ENCODE measurements around the gene DLG1. TPM values are rescaled to one million over a fixed set of nuclear protein-coding genes. Genes with fewer than 3 reads are reported as not detected.
A peak's percentile ranks its signal among the peaks of the same experiment; 100 is the strongest.

The DLG1 gene
- total and polyA plus RNA-seq, 8 donors = 17.9 to 173 (median 92.9) TPM

GRCh38 chr3:197256836-197257444, 41.5 kb downstream of the DLG1 start:
- H3K4me1 ChIP-seq = peaks cover 0 to 50% (median 19%) of the 10 kb centered on the region in 4 donors
- no peaks in the 10 kb centered on the region for H3K9me3 ChIP-seq
- no peak for TF ChIP-seq EP300 (IDR thresholded peaks at IDR 0.05)
- no peak for TF ChIP-seq POLR2AphosphoS5 (IDR thresholded peaks at IDR 0.05)
- TF ChIP-seq, protein P1, sequence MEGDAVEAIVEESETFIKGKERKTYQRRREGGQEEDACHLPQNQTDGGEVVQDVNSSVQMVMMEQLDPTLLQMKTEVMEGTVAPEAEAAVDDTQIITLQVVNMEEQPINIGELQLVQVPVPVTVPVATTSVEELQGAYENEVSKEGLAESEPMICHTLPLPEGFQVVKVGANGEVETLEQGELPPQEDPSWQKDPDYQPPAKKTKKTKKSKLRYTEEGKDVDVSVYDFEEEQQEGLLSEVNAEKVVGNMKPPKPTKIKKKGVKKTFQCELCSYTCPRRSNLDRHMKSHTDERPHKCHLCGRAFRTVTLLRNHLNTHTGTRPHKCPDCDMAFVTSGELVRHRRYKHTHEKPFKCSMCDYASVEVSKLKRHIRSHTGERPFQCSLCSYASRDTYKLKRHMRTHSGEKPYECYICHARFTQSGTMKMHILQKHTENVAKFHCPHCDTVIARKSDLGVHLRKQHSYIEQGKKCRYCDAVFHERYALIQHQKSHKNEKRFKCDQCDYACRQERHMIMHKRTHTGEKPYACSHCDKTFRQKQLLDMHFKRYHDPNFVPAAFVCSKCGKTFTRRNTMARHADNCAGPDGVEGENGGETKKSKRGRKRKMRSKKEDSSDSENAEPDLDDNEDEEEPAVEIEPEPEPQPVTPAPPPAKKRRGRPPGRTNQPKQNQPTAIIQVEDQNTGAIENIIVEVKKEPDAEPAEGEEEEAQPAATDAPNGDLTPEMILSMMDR (IDR thresholded peaks at IDR 0.05) = peak in 5 of 7 experiments; percentile 39 to 76 (median 48)
- TF ChIP-seq POLR2A (IDR thresholded peaks at IDR 0.05) = no peak
- no peaks in the 10 kb centered on the region for H3K36me3 ChIP-seq
- intact Hi-C loops (cut with DNase I; ENCODE audit: low total_unique reads) = no loop called here
- H3K27me3 ChIP-seq = no peaks in the 10 kb centered on the region
- 11 to 18% (median 14%) methylated on average over 3 of the region's 3 CpGs for WGBS, 5 donors
- no peak overlapping the region for H3K27ac ChIP-seq
- H3K4me3 ChIP-seq = no peak overlapping the region
- peak in 1 of 2 donors; percentile 74 for DNase-seq

DNA sequence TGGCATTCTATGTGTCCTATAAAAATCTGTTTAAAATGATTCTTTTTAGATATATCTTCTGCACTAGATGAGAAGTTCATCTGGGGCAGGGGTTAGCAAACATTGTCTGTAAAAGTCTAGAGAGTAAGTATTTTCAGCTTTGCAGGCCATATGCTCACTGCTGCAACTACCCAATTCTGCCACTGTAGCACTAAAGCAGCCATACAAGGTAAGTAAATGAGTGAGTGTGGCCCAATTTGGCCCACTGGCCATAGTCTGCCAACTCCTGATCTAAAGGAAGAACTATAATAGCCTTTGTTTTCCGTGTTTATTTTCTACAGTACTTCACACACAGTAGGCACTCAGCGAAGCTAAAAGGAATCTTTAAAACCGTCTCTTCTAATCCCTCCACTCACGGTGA, 42.3 kb downstream of the DLG1 start:
- Histone ChIP-seq H3K4me1 (peaks cover 0 to 50% (median 19%) of the 10 kb centered on the region in 4 donors), H3K4me3 (no peak overlapping the region), H3K27ac (no peak overlapping the region), H3K36me3 (no peaks in the 10 kb centered on the region), H3K27me3 (no peaks in the 10 kb centered on the region), H3K9me3 (no peaks in the 10 kb centered on the region)
- no peak for DNase-seq
- WGBS, 5 donors = 64 to 81% (median 70%) methylated on average over 4 of the region's 4 CpGs
- TF ChIP-seq, protein P1 (IDR thresholded peaks at IDR 0.05) = no peak
- TF ChIP-seq POLR2AphosphoS5 (IDR thresholded peaks at IDR 0.05) = no peak
- TF ChIP-seq POLR2A (IDR thresholded peaks at IDR 0.05) = no peak
- TF ChIP-seq EP300 (IDR thresholded peaks at IDR 0.05) = no peak
- intact Hi-C loops (cut with DNase I; ENCODE audit: low total_unique reads) = no loop called here

DNA sequence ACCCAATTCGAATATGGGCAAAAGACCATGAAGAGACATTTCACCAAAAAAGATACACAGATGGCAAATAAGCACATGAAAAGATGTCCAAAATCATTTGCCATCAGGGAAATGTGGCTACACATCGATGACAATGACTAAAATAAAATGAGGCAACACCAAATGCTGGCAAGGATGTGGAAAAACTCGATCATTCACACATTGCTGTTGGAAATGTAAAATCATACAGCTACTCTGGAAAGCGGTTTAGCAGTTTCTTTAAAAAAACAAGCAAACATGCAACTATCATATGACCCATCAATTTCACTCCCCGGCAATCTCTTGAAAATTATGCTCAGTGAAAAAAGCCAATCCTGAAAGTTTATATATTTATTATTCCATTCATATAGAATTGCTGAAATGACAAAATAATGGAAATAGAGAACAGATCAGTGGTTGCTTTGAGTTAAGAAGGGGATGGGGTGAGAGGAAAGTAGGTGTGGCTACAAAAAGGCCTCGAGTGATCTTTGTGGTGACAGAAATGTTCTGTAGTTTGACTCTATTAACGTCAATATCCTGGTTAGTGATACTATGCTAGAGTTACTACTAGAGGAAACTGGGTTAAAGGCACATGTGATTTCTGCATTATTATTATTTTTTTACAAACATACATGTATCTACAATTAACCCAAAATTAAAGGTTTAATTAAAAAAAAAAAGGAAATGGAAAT, 45.0 kb downstream of the DLG1 start:
- intact Hi-C loops (cut with DNase I; ENCODE audit: low total_unique reads) = no loop called here

GRCh38 chr3:197249542-197249941, 48.9 kb downstream of the DLG1 start:
- Histone ChIP-seq H3K4me3 (no peak overlapping the region), H3K27me3 (no peaks in the 10 kb centered on the region), H3K4me1 (peaks cover 0 to 10% (median 0%) of the 10 kb centered on the region in 4 donors), H3K36me3 (peaks cover 0 to 23% (median 9%) of the 10 kb centered on the region in 4 donors), H3K27ac (no peak overlapping the region), H3K9me3 (peaks cover 6 to 30% (median 20%) of the 10 kb centered on the region in 4 donors)
- WGBS, 5 donors = 76 to 97% (median 85%) methylated on average over 4 of the region's 4 CpGs
- no peak for DNase-seq
- TF ChIP-seq POLR2AphosphoS5 (IDR thresholded peaks at IDR 0.05) (no peak), POLR2A (IDR thresholded peaks at IDR 0.05) (no peak), EP300 (IDR thresholded peaks at IDR 0.05) (no peak)
- TF ChIP-seq, protein P1 (IDR thresholded peaks at IDR 0.05) = no peak
- intact Hi-C loops (cut with DNase I; ENCODE audit: low total_unique reads) = no loop called here

More for the DNA sequence above, 45.0 kb downstream of the DLG1 start:
- 71 to 79% (median 74%) methylated on average over 7 of the region's 7 CpGs for WGBS, 5 donors
- Histone ChIP-seq H3K27me3 (no peaks in the 10 kb centered on the region), H3K36me3 (peaks cover 0 to 12% (median 1%) of the 10 kb centered on the region in 4 donors), H3K9me3 (peaks cover under 1 to 20% (median 15%) of the 10 kb centered on the region in 4 donors), H3K4me3 (no peak overlapping the region), H3K4me1 (peaks cover 0 to 35% (median 13%) of the 10 kb centered on the region in 4 donors), H3K27ac (no peak overlapping the region)
- TF ChIP-seq EP300 (IDR thresholded peaks at IDR 0.05) (no peak), POLR2A (IDR thresholded peaks at IDR 0.05) (no peak), POLR2AphosphoS5 (IDR thresholded peaks at IDR 0.05) (no peak)
- TF ChIP-seq, protein P1 (IDR thresholded peaks at IDR 0.05) = no peak
- DNase-seq = no peak

All from stomach (tissue), 9 donors.